ENCODE data around the gene NPIPA3.
"Not testable (repeated sequence)": the region's sequence is repeated elsewhere in the genome, so short reads cannot be mapped to it uniquely, and the experiment has no call there.

Gene NPIPA3

GRCh38 chr16:14742273-14743128 lies 39.3 kb downstream of the NPIPA3 start, which contains the start of gene NPIPA2:
NPIPA2 (plus strand) TSS chr16:14742533; CDS start chr16:14748066, 5,533 bp downstream.
- not testable (repeated sequence) for DNase-seq (ENCODE audit: low read depth in 2 of 2)

GRCh38 chr16:14773654-14774053 lies 70.4 kb downstream of the NPIPA3 start:
- not testable (repeated sequence) for DNase-seq (ENCODE audit: low read depth in 2 of 2)

- not testable (repeated sequence) for DNase-seq (ENCODE audit: low read depth in 2 of 2)
These were observed 72.4 kb downstream of the NPIPA3 start for GRCh38 chr16:14775624-14776023.
